Measurements from ENCODE around the gene NCOA1.

Gene NCOA1

GRCh38 chr2:24510771-24511170 lies 19.7 kb downstream of the NCOA1 start:
- H3K9me3 ChIP-seq (ENCODE audit: low read length): no peaks in the 10 kb centered on the region
- peaks cover 33% of the 10 kb centered on the region for H3K4me1 ChIP-seq (ENCODE audit: insufficient read depth, low read length)
- H3K36me3 ChIP-seq (ENCODE audit: insufficient read depth, low read length): no peaks in the 10 kb centered on the region
- no peak overlapping the region for H3K4me3 ChIP-seq (ENCODE audit: low read depth in 1 of 2, low read length in 2 of 2)
- no peak overlapping the region for H3K9ac ChIP-seq (ENCODE audit: low read length)
- no peak overlapping the region for H3K27ac ChIP-seq (ENCODE audit: low read depth, low read length)
- no peaks in the 10 kb centered on the region for H3K27me3 ChIP-seq (ENCODE audit: control insufficient read depth in 1 of 2, insufficient read depth in 2 of 2, low read length in 2 of 2)

DNA sequence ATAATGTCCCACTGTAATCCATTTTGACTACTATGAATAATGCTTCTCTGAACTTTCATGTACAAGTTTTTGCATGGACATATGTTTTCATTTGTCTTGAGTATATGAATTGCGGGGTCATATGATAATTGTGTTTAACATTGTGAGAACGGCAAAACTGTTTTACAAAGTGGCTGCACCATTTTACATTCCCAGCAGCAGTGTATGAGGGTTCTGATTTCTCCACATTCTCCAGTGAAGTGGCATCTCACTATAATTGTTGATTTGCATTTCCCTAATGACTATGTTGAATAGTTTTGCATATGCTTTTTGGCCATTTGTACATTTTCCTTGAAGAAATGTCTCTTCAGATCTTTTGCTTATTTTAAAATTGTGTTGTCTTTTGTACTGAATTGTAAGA lies 20.1 kb downstream of the NCOA1 start:
- Histone ChIP-seq H3K27me3 (ENCODE audit: control insufficient read depth in 1 of 2, insufficient read depth in 2 of 2, low read length in 2 of 2) (no peaks in the 10 kb centered on the region), H3K4me1 (ENCODE audit: insufficient read depth, low read length) (peaks cover 29% of the 10 kb centered on the region), H3K9me3 (ENCODE audit: low read length) (no peaks in the 10 kb centered on the region), H3K4me3 (ENCODE audit: low read depth in 1 of 2, low read length in 2 of 2) (no peak overlapping the region), H3K27ac (ENCODE audit: low read depth, low read length) (no peak overlapping the region), H3K36me3 (ENCODE audit: insufficient read depth, low read length) (no peaks in the 10 kb centered on the region), H3K9ac (ENCODE audit: low read length) (no peak overlapping the region)

- H3K9me3 ChIP-seq (ENCODE audit: low read length): no peaks in the 10 kb centered on the region
- H3K27ac ChIP-seq (ENCODE audit: low read depth, low read length): no peak overlapping the region
- no peaks in the 10 kb centered on the region for H3K27me3 ChIP-seq (ENCODE audit: control insufficient read depth in 1 of 2, insufficient read depth in 2 of 2, low read length in 2 of 2)
- no peaks in the 10 kb centered on the region for H3K36me3 ChIP-seq (ENCODE audit: insufficient read depth, low read length)
- no peak overlapping the region for H3K9ac ChIP-seq (ENCODE audit: low read length)
- peaks cover 22% of the 10 kb centered on the region for H3K4me1 ChIP-seq (ENCODE audit: insufficient read depth, low read length)
- no peak overlapping the region for H3K4me3 ChIP-seq (ENCODE audit: low read depth in 1 of 2, low read length in 2 of 2)
These were observed 20.8 kb downstream of the NCOA1 start for GRCh38 chr2:24511894-24512293.

GRCh38 chr2:24512404-24512803 lies 21.4 kb downstream of the NCOA1 start:
- Histone ChIP-seq H3K9ac (ENCODE audit: low read length) (no peak overlapping the region), H3K36me3 (ENCODE audit: insufficient read depth, low read length) (no peaks in the 10 kb centered on the region), H3K4me3 (ENCODE audit: low read depth in 1 of 2, low read length in 2 of 2) (no peak overlapping the region), H3K27ac (ENCODE audit: low read depth, low read length) (no peak overlapping the region), H3K9me3 (ENCODE audit: low read length) (no peaks in the 10 kb centered on the region), H3K4me1 (ENCODE audit: insufficient read depth, low read length) (peaks cover 20% of the 10 kb centered on the region), H3K27me3 (ENCODE audit: control insufficient read depth in 1 of 2, insufficient read depth in 2 of 2, low read length in 2 of 2) (no peaks in the 10 kb centered on the region)

DNA sequence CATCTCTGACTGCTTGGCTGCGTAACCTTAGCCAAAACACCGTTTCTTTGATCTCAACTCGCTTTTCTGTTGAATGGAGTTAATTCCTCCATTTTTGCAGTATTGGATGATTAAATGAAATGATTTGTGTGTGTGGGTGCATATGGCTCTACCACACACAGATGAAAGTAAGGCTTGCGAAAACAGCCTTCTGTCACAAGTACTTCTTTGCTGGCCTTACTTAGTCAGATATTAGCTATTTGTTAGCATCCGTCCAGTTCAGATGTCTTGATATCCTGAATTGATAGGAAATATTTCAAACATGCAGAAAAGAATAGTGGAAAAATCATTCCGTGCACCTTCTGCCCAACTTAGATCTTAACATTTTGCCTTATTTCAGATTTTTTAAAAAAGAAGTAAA lies 21.8 kb downstream of the NCOA1 start:
- no peaks in the 10 kb centered on the region for H3K9me3 ChIP-seq (ENCODE audit: low read length)
- no peaks in the 10 kb centered on the region for H3K36me3 ChIP-seq (ENCODE audit: insufficient read depth, low read length)
- H3K27ac ChIP-seq (ENCODE audit: low read depth, low read length): no peak overlapping the region
- no peak overlapping the region for H3K4me3 ChIP-seq (ENCODE audit: low read depth in 1 of 2, low read length in 2 of 2)
- peaks cover 20% of the 10 kb centered on the region for H3K4me1 ChIP-seq (ENCODE audit: insufficient read depth, low read length)
- no peak overlapping the region for H3K9ac ChIP-seq (ENCODE audit: low read length)
- no peaks in the 10 kb centered on the region for H3K27me3 ChIP-seq (ENCODE audit: control insufficient read depth in 1 of 2, insufficient read depth in 2 of 2, low read length in 2 of 2)

- no peak overlapping the region for H3K27ac ChIP-seq (ENCODE audit: low read depth, low read length)
- no peaks in the 10 kb centered on the region for H3K36me3 ChIP-seq (ENCODE audit: insufficient read depth, low read length)
- H3K4me1 ChIP-seq (ENCODE audit: insufficient read depth, low read length): peaks cover 25% of the 10 kb centered on the region
- no peaks in the 10 kb centered on the region for H3K9me3 ChIP-seq (ENCODE audit: low read length)
- H3K9ac ChIP-seq (ENCODE audit: low read length): no peak overlapping the region
- no peaks in the 10 kb centered on the region for H3K27me3 ChIP-seq (ENCODE audit: control insufficient read depth in 1 of 2, insufficient read depth in 2 of 2, low read length in 2 of 2)
- H3K4me3 ChIP-seq (ENCODE audit: low read depth in 1 of 2, low read length in 2 of 2): no peak overlapping the region
These were observed 22.4 kb downstream of the NCOA1 start for GRCh38 chr2:24513281-24514071.

DNA sequence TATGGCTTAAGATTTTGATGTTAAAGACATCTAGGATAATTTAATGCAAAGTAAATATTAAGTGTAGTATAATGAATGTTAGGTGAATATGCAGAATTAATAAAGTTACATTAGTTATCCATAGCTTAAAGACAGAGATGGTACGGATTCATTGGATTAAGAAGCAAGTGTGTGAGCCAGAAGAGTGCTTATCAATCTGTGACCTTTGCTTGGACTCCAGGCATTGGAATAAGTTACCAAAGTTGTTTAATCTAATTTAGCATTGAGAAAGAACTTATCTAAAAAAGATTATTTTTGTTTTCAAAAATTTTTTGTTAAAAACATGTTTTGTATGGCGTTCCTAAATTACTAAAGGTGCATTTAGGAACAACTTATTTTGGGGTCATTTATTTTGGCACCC lies 23.8 kb downstream of the NCOA1 start:
- no peaks in the 10 kb centered on the region for H3K27me3 ChIP-seq (ENCODE audit: control insufficient read depth in 1 of 2, insufficient read depth in 2 of 2, low read length in 2 of 2)
- no peak overlapping the region for H3K27ac ChIP-seq (ENCODE audit: low read depth, low read length)
- H3K4me1 ChIP-seq (ENCODE audit: insufficient read depth, low read length): peaks cover 21% of the 10 kb centered on the region
- no peak overlapping the region for H3K9ac ChIP-seq (ENCODE audit: low read length)
- H3K36me3 ChIP-seq (ENCODE audit: insufficient read depth, low read length): no peaks in the 10 kb centered on the region
- no peaks in the 10 kb centered on the region for H3K9me3 ChIP-seq (ENCODE audit: low read length)
- H3K4me3 ChIP-seq (ENCODE audit: low read depth in 1 of 2, low read length in 2 of 2): no peak overlapping the region

- H3K9ac ChIP-seq (ENCODE audit: low read length): no peak overlapping the region
- no peaks in the 10 kb centered on the region for H3K27me3 ChIP-seq (ENCODE audit: control insufficient read depth in 1 of 2, insufficient read depth in 2 of 2, low read length in 2 of 2)
- H3K4me3 ChIP-seq (ENCODE audit: low read depth in 1 of 2, low read length in 2 of 2): no peak overlapping the region
- no peaks in the 10 kb centered on the region for H3K36me3 ChIP-seq (ENCODE audit: insufficient read depth, low read length)
- H3K27ac ChIP-seq (ENCODE audit: low read depth, low read length): no peak overlapping the region
- H3K4me1 ChIP-seq (ENCODE audit: insufficient read depth, low read length): peaks cover 21% of the 10 kb centered on the region
- H3K9me3 ChIP-seq (ENCODE audit: low read length): no peaks in the 10 kb centered on the region
These were observed 24.3 kb downstream of the NCOA1 start for GRCh38 chr2:24515335-24515734.

GRCh38 chr2:24515831-24516230 lies 24.8 kb downstream of the NCOA1 start:
- Histone ChIP-seq H3K36me3 (ENCODE audit: insufficient read depth, low read length) (no peaks in the 10 kb centered on the region), H3K4me1 (ENCODE audit: insufficient read depth, low read length) (peaks cover 21% of the 10 kb centered on the region), H3K9ac (ENCODE audit: low read length) (no peak overlapping the region), H3K9me3 (ENCODE audit: low read length) (no peaks in the 10 kb centered on the region), H3K27me3 (ENCODE audit: control insufficient read depth in 1 of 2, insufficient read depth in 2 of 2, low read length in 2 of 2) (no peaks in the 10 kb centered on the region), H3K27ac (ENCODE audit: low read depth, low read length) (no peak overlapping the region), H3K4me3 (ENCODE audit: low read depth in 1 of 2, low read length in 2 of 2) (no peak overlapping the region)

DNA sequence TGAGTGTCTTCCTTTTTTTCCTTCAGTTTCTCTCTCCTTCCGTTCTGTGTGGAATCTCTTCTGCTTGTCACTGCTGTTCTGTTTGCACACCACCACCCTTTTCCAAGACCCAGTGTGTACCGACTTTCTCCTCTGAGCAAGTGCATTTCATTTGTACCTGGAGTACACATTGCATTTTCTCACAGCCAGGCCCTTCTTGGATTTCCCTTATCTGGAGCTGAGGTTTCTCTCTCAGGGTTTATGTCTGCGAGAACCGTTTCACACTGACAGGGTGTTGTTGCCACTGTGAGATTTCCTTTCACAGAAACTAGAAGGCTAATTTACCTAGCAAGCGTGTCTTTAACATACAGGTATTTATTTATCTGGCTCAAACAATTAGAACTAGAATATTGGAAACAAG lies 26.2 kb downstream of the NCOA1 start:
- Histone ChIP-seq H3K4me1 (ENCODE audit: insufficient read depth, low read length) (peaks cover 19% of the 10 kb centered on the region), H3K9ac (ENCODE audit: low read length) (no peak overlapping the region), H3K4me3 (ENCODE audit: low read depth in 1 of 2, low read length in 2 of 2) (no peak overlapping the region), H3K9me3 (ENCODE audit: low read length) (no peaks in the 10 kb centered on the region), H3K27me3 (ENCODE audit: control insufficient read depth in 1 of 2, insufficient read depth in 2 of 2, low read length in 2 of 2) (no peaks in the 10 kb centered on the region), H3K36me3 (ENCODE audit: insufficient read depth, low read length) (no peaks in the 10 kb centered on the region), H3K27ac (ENCODE audit: low read depth, low read length) (no peak overlapping the region)

DNA sequence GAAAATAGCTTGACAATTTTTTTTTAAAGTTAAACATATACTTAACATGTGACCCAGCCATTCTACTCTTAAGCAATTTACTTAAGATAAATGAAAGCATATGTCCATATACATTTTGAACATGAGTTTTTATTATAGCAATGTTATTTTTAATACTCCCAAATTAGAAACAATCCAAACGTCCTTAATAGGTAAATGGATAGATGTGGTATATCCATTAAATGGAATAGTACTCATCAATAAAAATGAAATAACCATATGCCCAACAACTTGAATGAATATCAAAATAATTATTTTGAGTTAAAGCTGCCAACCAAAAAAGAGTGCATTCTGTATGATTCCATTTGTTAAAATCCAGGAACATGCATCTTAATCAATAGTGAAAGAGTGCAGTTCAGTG lies 29.1 kb downstream of the NCOA1 start:
- Histone ChIP-seq H3K9me3 (ENCODE audit: low read length) (no peaks in the 10 kb centered on the region), H3K4me1 (ENCODE audit: insufficient read depth, low read length) (peaks cover 6% of the 10 kb centered on the region), H3K27me3 (ENCODE audit: control insufficient read depth in 1 of 2, insufficient read depth in 2 of 2, low read length in 2 of 2) (no peaks in the 10 kb centered on the region), H3K36me3 (ENCODE audit: insufficient read depth, low read length) (no peaks in the 10 kb centered on the region), H3K27ac (ENCODE audit: low read depth, low read length) (no peak overlapping the region), H3K9ac (ENCODE audit: low read length) (no peak overlapping the region), H3K4me3 (ENCODE audit: low read depth in 1 of 2, low read length in 2 of 2) (no peak overlapping the region)

- Histone ChIP-seq H3K36me3 (ENCODE audit: insufficient read depth, low read length) (no peaks in the 10 kb centered on the region), H3K4me3 (ENCODE audit: low read depth in 1 of 2, low read length in 2 of 2) (no peak overlapping the region), H3K9me3 (ENCODE audit: low read length) (no peaks in the 10 kb centered on the region), H3K27ac (ENCODE audit: low read depth, low read length) (no peak overlapping the region), H3K27me3 (ENCODE audit: control insufficient read depth in 1 of 2, insufficient read depth in 2 of 2, low read length in 2 of 2) (no peaks in the 10 kb centered on the region), H3K9ac (ENCODE audit: low read length) (no peak overlapping the region), H3K4me1 (ENCODE audit: insufficient read depth, low read length) (peaks cover 6% of the 10 kb centered on the region)
These were observed 30.3 kb downstream of the NCOA1 start for GRCh38 chr2:24521162-24521857.

All from muscle layer of colon (tissue), 2 donors.